HG03159 (cell line): ENCODE measurements around the gene RPS6KC1.
"Not testable (repeated sequence)": the region's sequence is repeated elsewhere in the genome, so short reads cannot be mapped to it uniquely, and the experiment has no call there.

Experiments used
- ATAC-seq: cut with Tn5 transposase; IDR thresholded peaks from one replicate; pipeline ENCODE4 v1.9.1; 2021; ENCODE audit warnings: mild to moderate bottlenecking, moderate library complexity; ENCODE audit not compliant: unreplicated experiment

Gene RPS6KC1

GRCh38 chr1:213054733-213055591 is 3.9 kb downstream of the RPS6KC1 start:
- ATAC-seq: no peak

- ATAC-seq: no peak
Observed at GRCh38 chr1:213055767-213056166, 4.7 kb downstream of the RPS6KC1 start.

- no peak for ATAC-seq
Observed at GRCh38 chr1:213057264-213058059, 6.4 kb downstream of the RPS6KC1 start.

GRCh38 chr1:213060836-213061235 is 9.8 kb downstream of the RPS6KC1 start:
- ATAC-seq: no peak

GRCh38 chr1:213061263-213061662 is 10.2 kb downstream of the RPS6KC1 start:
- ATAC-seq: no peak

GRCh38 chr1:213065800-213066199 is 14.8 kb downstream of the RPS6KC1 start:
- no peak for ATAC-seq

GRCh38 chr1:213066363-213066762 is 15.3 kb downstream of the RPS6KC1 start:
- no peak for ATAC-seq

- no peak for ATAC-seq
Observed at GRCh38 chr1:213067352-213067751, 16.3 kb downstream of the RPS6KC1 start.

- peak; percentile 98 for ATAC-seq
Observed at GRCh38 chr1:213070406-213070805, 19.4 kb downstream of the RPS6KC1 start.

- ATAC-seq: peak; percentile 93
Observed at GRCh38 chr1:213075725-213076124, 24.7 kb downstream of the RPS6KC1 start.

- no peak for ATAC-seq
Observed at GRCh38 chr1:213082420-213083111, 31.5 kb downstream of the RPS6KC1 start.

- no peak for ATAC-seq
Observed at GRCh38 chr1:213083112-213083445, 32.0 kb downstream of the RPS6KC1 start.

GRCh38 chr1:213087911-213088310 is 36.9 kb downstream of the RPS6KC1 start:
- no peak for ATAC-seq

- ATAC-seq: no peak
Observed at GRCh38 chr1:213089924-213090677, 39.1 kb downstream of the RPS6KC1 start.

- no peak for ATAC-seq
Observed at GRCh38 chr1:213094446-213094845, 43.4 kb downstream of the RPS6KC1 start.

GRCh38 chr1:213095467-213095866 is 44.4 kb downstream of the RPS6KC1 start:
- ATAC-seq: no peak

- no peak for ATAC-seq
Observed at GRCh38 chr1:213099682-213100399, 48.8 kb downstream of the RPS6KC1 start.

GRCh38 chr1:213100565-213100964 is 49.5 kb downstream of the RPS6KC1 start:
- not testable (repeated sequence) for ATAC-seq

- ATAC-seq: peak; percentile 48
Observed at GRCh38 chr1:213103377-213104306, 52.6 kb downstream of the RPS6KC1 start.
